HepG2 (cell line): ENCODE data around the gene MAP2K6. TPM values are rescaled to one million over a fixed set of nuclear protein-coding genes. Genes with fewer than 3 reads are reported as not detected.

Source experiments
- ATAC-seq: fragments of 200-7000 bp; cut with Tn5 transposase; 3 replicates; pipeline ENCODE4 v1.9.1; 2020; ENCODE audit warnings: mild to moderate bottlenecking, moderate library complexity
- BruUV-seq: library from RNA; stranded (reverse); fragments of 400-500 nt; replicated peaks from 2 replicates; lab custom pipeline; 2021; lab: Mats Ljungman, UMichigan
- CTCF ChIA-PET: fragments of 300-600 bp; formaldehyde crosslinking; extraction: SDS; loops from one replicate; lab custom pipeline; 2021; ENCODE audit warnings: low total read pairs, inconsistent platforms, low intra/inter-chr PET ratio; lab: Yijun Ruan, JAX
- POLR2A ChIA-PET: fragments of 350-600 bp; sonication (Branson Sonifier 250); formaldehyde crosslinking; loops from one replicate; lab custom pipeline; 2020; ENCODE audit warnings: antibody characterized with exemption, inconsistent platforms; lab: Yijun Ruan, JAX
- DNase-seq: peaks from one replicate; pipeline ENCODE4 v3.0.0-alpha.2; 2015; ENCODE audit warnings: low spot score
- FAIRE-seq: peaks from 3 replicates; lab custom pipeline; 2011; peaks lifted over from hg19 to GRCh38; lab: Jason Lieb, UNC
- H2AFZ ChIP-seq: one replicate; pipeline ENCODE4 v1.6.1; 2011; ENCODE audit warnings: low read length, inconsistent platforms
- H3K27ac ChIP-seq: fragments of 300-600 bp; 3 replicates; pipeline ENCODE4 v1.8.0; 2011; ENCODE audit warnings: mixed run types, mild to moderate bottlenecking, mixed read lengths, low read length, inconsistent platforms; ENCODE audit not compliant: insufficient read depth; ENCODE audit errors: extremely low read length
- H3K27me3 ChIP-seq, 2 experiments: fragments of 200-600 bp in 1 of 2; 2 replicates in 1 of 2; 3 replicates in 1 of 2; pipeline versions ENCODE4 v1.6.0 to v1.8.0; 2011; ENCODE audit warnings: low read length in 2 of 2, mild to moderate bottlenecking in 2 of 2, moderate library complexity in 2 of 2, inconsistent platforms in 1 of 2; ENCODE audit not compliant: insufficient read depth in 2 of 2, control insufficient read depth in 1 of 2
- H3K36me3 ChIP-seq, 2 experiments: fragments of 200-600 bp in 1 of 2; replicated peaks in 1 of 2; 2 replicates in 1 of 2; 3 replicates in 1 of 2; pipeline versions ENCODE4 v1.5.1 to v1.8.0; 2011; ENCODE audit warnings: low read length in 2 of 2, inconsistent platforms in 1 of 2; ENCODE audit not compliant: insufficient read depth in 2 of 2, control insufficient read depth in 1 of 2
- H3K4me1 ChIP-seq: 2 replicates; pipeline ENCODE4 v1.5.1; 2012; ENCODE audit warnings: low read length, inconsistent platforms; ENCODE audit not compliant: insufficient read depth
- H3K4me2 ChIP-seq: 2 replicates; pipeline ENCODE4 v1.6.0; 2011; ENCODE audit warnings: low read depth, low read length, inconsistent platforms
- H3K4me3 ChIP-seq, 3 experiments: fragments of 200-600 bp in 1 of 3; sonication (generic), shearing (Covaris generic) in 1 of 3; replicated peaks in 1 of 3; 2 replicates each; pipeline ENCODE4 v1.5.1; 2011 to 2016; ENCODE audit warnings: low read length in 3 of 3, inconsistent platforms in 2 of 3, low read depth in 2 of 3, mild to moderate bottlenecking in 2 of 3, control low read depth in 1 of 3, mixed read lengths in 1 of 3; ENCODE audit not compliant: insufficient read depth in 1 of 3
- H3K79me2 ChIP-seq: one replicate; pipeline ENCODE4 v1.6.1; 2011; ENCODE audit warnings: low read length, inconsistent platforms; ENCODE audit not compliant: insufficient read depth
- H3K9ac ChIP-seq: 2 replicates; pipeline ENCODE4 v1.6.0; 2011; ENCODE audit warnings: mild to moderate bottlenecking, low read depth, low read length, inconsistent platforms; ENCODE audit not compliant: insufficient read depth
- H3K9me3 ChIP-seq: 2 replicates; pipeline ENCODE4 v1.5.1; 2012; ENCODE audit warnings: mild to moderate bottlenecking, low read length
- H4K20me1 ChIP-seq: 2 replicates; pipeline ENCODE4 v1.6.0; 2011; ENCODE audit warnings: inconsistent platforms, mild to moderate bottlenecking, low read length, moderate library complexity; ENCODE audit not compliant: insufficient read depth
- DMAP1 ChIP-seq: IDR thresholded peaks from 2 replicates; pipeline ENCODE4 v1.6.1; 2016
- GATAD2A ChIP-seq: IDR thresholded peaks from 2 replicates; pipeline ENCODE4 v1.6.1; 2016
- IKZF4 ChIP-seq: sonication (generic); formaldehyde crosslinking; IDR thresholded peaks from 2 replicates; pipeline ENCODE4 v1.5.1; 2020; ENCODE audit warnings: borderline replicate concordance, mild to moderate bottlenecking, low read depth, missing genetic modification reagents; ENCODE audit errors: not compliant biosample characterization
- MATR3 ChIP-seq: sonication (generic); formaldehyde crosslinking; IDR thresholded peaks from 2 replicates; pipeline ENCODE4 v1.4.0; 2020; ENCODE audit warnings: missing genetic modification reagents
- POLR2A ChIP-seq, 2 experiments: IDR thresholded peaks; 2 replicates each; pipeline ENCODE4 v1.6.1; 2011; ENCODE audit warnings: low read depth in 2 of 2, low read length in 2 of 2, mild to moderate bottlenecking in 1 of 2, moderate library complexity in 1 of 2; ENCODE audit not compliant: insufficient read depth in 1 of 2
- ZNF350 ChIP-seq: sonication (generic); formaldehyde crosslinking; IDR thresholded peaks from 2 replicates; pipeline ENCODE4 v1.4.0; 2020; ENCODE audit warnings: mild to moderate bottlenecking, low read depth, missing genetic modification reagents, borderline replicate concordance
- ZNF766 ChIP-seq: sonication (generic); formaldehyde crosslinking; IDR thresholded peaks from 2 replicates; pipeline ENCODE4 v1.5.0; 2020; ENCODE audit warnings: missing genetic modification reagents, borderline replicate concordance
- WGBS: methylation state at CpG from one replicate; pipeline ENCODE4 v1.1.6; 2017; ENCODE audit warnings: low lambda C conversion rate; 5-methylcytosine and 5-hydroxymethylcytosine counted together
- in situ Hi-C: cut with HindIII; loops from 2 replicates; pipeline ENCODE4 v1.10.0; 2017; ENCODE audit warnings: low pct_unique_long_range_greater_than_20kb; ENCODE audit not compliant: extremely low pct_ligation_motif_present
- intact Hi-C: fragments of 100-400 bp; cut with micrococcal nuclease; formaldehyde crosslinking; loops from one replicate; pipeline ENCODE4 v1.10.0; 2022; ENCODE audit not compliant: unreplicated experiment
- polyA plus RNA-seq, 8 experiments: library from polyadenylated mRNA; depleted of rRNA in 3 of 8; stranded (reverse) in 7 of 8; unstranded in 1 of 8; fragments of >200 nt; fragmentation: Illumina TruSeq in 4 of 8; extraction: Trizol in 4 of 8; gene quantifications; 2 replicates each; pipeline versions ENCODE4 v1.2.1 to v1.2.3, GENCODE V29; 2011 to 2016; ENCODE audit warnings: low read depth in 4 of 8, missing spikeins in 1 of 8, mixed read lengths in 1 of 8; ENCODE audit not compliant: insufficient read depth in 1 of 8
- total RNA-seq, 5 experiments: library from RNA; depleted of rRNA; stranded (reverse); fragments of >200 nt; fragmentation: Illumina TruSeq; extraction: Trizol; gene quantifications; 2 replicates each; pipeline ENCODE4 v1.2.3, GENCODE V29; 2016; ENCODE audit warnings: low read depth in 1 of 5
- TF ChIP-seq, protein P1 (sequence below): sonication (generic); formaldehyde crosslinking; conservative IDR thresholded peaks from 2 replicates; pipeline ENCODE4 v1.5.0; 2020; ENCODE audit warnings: missing genetic modification reagents
- TF ChIP-seq, protein P2 (sequence below): sonication (generic); formaldehyde crosslinking; IDR thresholded peaks from 2 replicates; pipeline ENCODE4 v1.4.0; 2020; ENCODE audit warnings: missing genetic modification reagents
- TF ChIP-seq, protein P3 (sequence below): sonication (generic); formaldehyde crosslinking; IDR thresholded peaks from 2 replicates; pipeline ENCODE4 v1.8.1; 2022; ENCODE audit warnings: low read depth, mild to moderate bottlenecking, missing genetic modification reagents

The MAP2K6 gene
- total and polyA plus RNA-seq, 2 of the 13 experiments (the other 11 are each of a cell fraction or from before 2014, with no cell fraction given): 5.1 to 33.6 TPM

DNA sequence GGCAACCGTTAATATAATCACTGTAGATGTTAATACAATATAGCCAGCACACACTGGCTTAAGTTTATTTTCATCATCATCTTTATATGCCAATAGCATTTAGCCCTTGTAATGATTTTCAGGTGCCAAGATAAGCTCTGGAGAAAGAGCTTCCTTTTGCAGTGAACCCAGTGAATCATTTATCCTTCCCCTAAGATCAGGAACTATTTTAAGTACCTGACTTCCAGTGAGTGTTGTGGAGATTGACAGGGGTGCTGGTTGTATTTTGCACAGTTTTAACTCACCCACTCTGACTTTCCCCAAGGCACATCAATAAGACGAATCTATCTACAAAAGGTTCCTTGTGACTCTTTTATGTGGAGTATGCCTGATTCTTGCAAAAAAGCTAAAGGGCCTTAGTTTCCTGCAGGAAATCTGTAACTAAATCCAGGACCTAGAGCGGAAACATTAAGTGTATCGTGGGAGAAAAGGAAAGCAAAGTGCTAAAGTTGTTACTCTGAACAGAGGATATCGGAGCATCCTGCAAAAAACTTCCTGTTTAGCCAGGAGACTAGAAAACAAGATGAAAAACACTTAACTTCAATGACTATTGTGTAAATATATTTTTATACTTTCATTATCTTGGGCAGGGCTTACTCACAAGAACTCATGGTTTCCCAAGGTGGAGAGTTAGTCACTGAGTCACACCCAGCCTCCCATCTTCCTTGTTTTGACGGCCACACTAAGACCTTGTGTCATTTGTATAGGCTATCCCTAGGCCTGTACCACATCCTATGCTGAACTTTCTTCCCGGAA is 183.6 kb downstream of the MAP2K6 start (continued):
- TF ChIP-seq, protein P1, sequence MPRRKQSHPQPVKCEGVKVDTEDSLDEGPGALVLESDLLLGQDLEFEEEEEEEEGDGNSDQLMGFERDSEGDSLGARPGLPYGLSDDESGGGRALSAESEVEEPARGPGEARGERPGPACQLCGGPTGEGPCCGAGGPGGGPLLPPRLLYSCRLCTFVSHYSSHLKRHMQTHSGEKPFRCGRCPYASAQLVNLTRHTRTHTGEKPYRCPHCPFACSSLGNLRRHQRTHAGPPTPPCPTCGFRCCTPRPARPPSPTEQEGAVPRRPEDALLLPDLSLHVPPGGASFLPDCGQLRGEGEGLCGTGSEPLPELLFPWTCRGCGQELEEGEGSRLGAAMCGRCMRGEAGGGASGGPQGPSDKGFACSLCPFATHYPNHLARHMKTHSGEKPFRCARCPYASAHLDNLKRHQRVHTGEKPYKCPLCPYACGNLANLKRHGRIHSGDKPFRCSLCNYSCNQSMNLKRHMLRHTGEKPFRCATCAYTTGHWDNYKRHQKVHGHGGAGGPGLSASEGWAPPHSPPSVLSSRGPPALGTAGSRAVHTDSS (CRISPR knock-in tag): no peak

DNA sequence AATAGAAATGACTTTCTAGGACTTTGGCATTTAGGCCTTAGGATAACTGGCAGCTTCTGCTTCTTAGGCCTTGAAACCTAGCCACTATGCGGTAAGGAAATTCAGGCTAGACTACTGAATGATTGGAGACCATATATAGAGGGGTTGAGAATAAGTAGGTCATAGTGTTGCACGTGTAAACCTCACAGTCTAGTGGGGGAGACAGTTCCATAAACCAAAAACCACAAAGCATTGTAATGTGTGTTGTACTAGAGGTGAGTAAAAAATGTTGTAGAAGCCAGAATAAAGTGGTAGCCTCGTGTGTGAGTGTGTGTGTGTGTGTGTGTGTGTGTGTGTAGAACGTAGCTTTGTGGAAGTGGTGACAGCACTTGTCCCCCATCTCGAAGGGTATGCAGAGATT is 188.5 kb downstream of the MAP2K6 start:
- intact Hi-C loops: no loop called here
- in situ Hi-C loops: no loop called here
- H3K36me3 ChIP-seq: no peaks in the 10 kb centered on the region
- POLR2A ChIA-PET: no interaction called here
- FAIRE-seq: no peak
- H3K79me2 ChIP-seq: no peaks in the 10 kb centered on the region
- H3K9me3 ChIP-seq: 0 out of 2 replicates have a peak, but pooled peaks cover 5% of the 10 kb centered on the region
- CTCF ChIA-PET: no interaction called here
- no peak overlapping the region for H3K27ac ChIP-seq
- no peak overlapping the region for H3K4me2 ChIP-seq
- H3K27me3 ChIP-seq: no peaks in the 10 kb centered on the region
- WGBS: 12% methylated on average over 5 of the region's 5 CpGs
- BruUV-seq: no TSS peak
- H3K4me3 ChIP-seq: no peak overlapping the region
- DNase-seq: no peak
- ATAC-seq: no peak
- H4K20me1 ChIP-seq: no peaks in the 10 kb centered on the region
- no peak overlapping the region for H2AFZ ChIP-seq
- H3K4me1 ChIP-seq: peaks cover 10% of the 10 kb centered on the region
- no peak for TF ChIP-seq ZNF350 (CRISPR knock-in tag)
- TF ChIP-seq POLR2A (IDR thresholded peaks at IDR 0.05; ENCODE audit: insufficient read depth in 1 of 2, low read depth in 2 of 2, low read length in 2 of 2): no peak
- TF ChIP-seq, protein P2, sequence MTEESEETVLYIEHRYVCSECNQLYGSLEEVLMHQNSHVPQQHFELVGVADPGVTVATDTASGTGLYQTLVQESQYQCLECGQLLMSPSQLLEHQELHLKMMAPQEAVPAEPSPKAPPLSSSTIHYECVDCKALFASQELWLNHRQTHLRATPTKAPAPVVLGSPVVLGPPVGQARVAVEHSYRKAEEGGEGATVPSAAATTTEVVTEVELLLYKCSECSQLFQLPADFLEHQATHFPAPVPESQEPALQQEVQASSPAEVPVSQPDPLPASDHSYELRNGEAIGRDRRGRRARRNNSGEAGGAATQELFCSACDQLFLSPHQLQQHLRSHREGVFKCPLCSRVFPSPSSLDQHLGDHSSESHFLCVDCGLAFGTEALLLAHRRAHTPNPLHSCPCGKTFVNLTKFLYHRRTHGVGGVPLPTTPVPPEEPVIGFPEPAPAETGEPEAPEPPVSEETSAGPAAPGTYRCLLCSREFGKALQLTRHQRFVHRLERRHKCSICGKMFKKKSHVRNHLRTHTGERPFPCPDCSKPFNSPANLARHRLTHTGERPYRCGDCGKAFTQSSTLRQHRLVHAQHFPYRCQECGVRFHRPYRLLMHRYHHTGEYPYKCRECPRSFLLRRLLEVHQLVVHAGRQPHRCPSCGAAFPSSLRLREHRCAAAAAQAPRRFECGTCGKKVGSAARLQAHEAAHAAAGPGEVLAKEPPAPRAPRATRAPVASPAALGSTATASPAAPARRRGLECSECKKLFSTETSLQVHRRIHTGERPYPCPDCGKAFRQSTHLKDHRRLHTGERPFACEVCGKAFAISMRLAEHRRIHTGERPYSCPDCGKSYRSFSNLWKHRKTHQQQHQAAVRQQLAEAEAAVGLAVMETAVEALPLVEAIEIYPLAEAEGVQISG (CRISPR knock-in tag): no peak
- TF ChIP-seq, protein P3, sequence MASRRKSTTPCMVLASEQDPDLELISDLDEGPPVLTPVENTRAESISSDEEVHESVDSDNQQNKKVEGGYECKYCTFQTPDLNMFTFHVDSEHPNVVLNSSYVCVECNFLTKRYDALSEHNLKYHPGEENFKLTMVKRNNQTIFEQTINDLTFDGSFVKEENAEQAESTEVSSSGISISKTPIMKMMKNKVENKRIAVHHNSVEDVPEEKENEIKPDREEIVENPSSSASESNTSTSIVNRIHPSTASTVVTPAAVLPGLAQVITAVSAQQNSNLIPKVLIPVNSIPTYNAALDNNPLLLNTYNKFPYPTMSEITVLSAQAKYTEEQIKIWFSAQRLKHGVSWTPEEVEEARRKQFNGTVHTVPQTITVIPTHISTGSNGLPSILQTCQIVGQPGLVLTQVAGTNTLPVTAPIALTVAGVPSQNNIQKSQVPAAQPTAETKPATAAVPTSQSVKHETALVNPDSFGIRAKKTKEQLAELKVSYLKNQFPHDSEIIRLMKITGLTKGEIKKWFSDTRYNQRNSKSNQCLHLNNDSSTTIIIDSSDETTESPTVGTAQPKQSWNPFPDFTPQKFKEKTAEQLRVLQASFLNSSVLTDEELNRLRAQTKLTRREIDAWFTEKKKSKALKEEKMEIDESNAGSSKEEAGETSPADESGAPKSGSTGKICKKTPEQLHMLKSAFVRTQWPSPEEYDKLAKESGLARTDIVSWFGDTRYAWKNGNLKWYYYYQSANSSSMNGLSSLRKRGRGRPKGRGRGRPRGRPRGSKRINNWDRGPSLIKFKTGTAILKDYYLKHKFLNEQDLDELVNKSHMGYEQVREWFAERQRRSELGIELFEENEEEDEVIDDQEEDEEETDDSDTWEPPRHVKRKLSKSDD (CRISPR knock-in tag): no peak
- no peak for TF ChIP-seq IKZF4 (CRISPR knock-in tag)
- no peak for TF ChIP-seq ZNF766 (CRISPR knock-in tag)
- no peak for TF ChIP-seq DMAP1
- no peak for TF ChIP-seq MATR3 (CRISPR knock-in tag)
- no peak for TF ChIP-seq GATAD2A
- H3K9ac ChIP-seq: no peak overlapping the region
